NOMO-1 (cell line): ENCODE results near the gene SNCG.
"Not testable (repeated sequence)": the region's sequence is repeated elsewhere in the genome, so short reads cannot be mapped to it uniquely, and the experiment has no call there.

Experiments
- DNase-seq, 2 experiments: peaks; one replicate each; lab custom pipeline; 2025; ENCODE audit not compliant: unreplicated experiment in 2 of 2; lab: John Stamatoyannopoulos, UW

The SNCG gene

DNA sequence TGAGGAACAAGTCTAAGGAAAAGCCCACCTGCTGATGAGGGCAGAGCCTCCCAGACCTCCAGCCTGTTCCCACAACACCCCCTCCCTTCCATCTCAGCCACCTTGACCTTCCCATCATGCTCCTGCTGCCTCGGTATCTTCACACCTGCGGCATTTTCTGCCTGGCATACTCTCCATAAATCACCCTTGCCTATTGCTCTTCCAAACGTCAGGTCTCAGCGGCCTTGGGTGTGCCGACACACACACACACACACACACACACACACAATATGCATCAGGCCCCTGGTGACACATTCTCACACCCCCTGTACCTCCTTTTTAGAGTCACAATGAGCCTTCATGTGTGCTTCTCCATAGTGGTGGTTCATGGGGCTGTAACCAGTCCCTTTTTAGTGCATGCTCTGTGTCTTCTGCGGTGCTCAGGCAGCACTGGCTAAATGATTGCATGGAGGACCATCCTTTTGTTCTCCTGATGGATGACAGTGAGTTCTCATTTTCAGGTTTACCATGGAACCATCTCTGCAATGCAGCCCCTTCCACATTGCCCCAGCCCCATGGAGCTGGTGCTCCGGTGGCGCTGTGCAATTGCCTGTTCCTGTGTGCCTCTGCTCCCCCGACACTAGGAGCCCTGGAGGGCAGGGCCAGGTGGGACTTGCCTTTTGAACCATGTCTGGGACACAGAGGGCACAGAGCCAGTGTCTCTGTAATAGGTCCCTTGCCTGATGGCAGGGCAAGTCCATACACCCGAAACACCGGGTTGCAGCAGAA is 14.4 kb downstream of the SNCG start:
- no peak for DNase-seq

DNA sequence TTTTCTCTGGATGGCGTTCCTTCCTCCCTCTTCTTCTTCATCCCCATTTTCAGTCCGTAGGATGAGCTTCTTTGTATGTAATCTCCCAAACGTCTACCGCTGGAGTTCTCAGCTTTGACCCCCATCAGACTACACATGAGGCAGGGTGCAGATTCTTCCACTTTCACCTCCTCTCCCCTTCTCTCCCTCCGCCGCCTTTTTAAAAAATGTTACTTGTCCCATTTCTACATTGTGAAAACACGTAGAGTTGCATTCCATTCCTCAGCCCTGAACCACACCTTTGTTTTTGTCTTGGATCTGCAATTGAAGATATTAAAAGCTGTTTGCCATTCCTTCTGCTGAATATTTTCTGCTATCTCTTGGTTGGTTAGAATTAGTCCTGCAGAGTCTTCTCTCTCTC is 16.1 kb downstream of the SNCG start:
- DNase-seq = no peak

DNA sequence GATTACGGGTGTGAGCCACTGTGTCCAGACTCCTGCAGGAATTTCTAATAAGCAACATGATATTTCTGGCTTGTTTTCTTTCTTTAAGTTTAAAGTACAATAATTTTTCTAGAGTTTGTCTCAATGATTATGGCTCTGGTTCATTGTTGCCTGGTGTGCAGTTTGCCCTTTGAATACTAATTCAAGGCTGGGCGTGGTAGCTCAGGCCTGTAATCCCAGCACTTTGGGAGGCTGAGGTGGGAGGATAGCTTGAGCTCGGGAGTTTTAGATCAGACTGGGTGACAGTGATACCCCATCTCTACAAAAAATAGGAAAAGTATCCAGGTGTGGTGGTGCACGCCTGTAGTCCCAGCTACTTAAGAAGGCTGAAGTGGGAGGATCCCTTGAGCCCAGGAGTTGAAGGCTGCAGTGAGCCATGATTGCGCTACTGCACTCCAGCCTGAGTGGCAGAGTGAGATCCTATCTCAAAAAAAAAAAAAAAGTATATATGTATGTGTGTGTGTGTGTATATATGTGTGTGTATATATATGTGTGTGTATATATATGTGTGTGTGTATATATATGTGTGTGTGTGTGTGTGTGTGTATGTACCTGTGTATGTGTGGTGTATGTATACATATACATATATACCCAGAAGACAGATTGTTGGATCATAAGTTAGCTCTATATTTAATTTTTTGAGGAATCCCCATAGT is 18.1 kb downstream of the SNCG start:
- no peak for DNase-seq

DNA sequence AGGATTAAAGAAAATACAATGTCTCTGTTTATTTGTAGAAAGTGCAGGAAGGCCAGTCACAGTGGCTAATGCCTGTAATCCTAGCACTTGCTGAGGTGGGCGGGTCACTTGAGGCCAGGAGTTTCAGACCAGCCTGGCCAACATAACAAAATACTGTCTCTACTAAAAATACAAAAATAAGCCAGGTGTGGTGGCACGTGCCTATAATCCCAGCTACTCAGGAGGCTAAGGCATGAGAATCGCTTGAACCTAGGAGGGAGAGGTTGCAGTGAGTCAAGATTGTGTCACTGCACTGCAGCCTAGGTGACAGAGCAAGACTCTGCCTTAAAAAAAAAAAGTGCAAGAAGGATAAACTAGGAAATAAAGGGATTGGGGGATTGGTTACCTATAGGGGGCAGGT is 20.1 kb downstream of the SNCG start:
- DNase-seq = not testable (repeated sequence)

DNA sequence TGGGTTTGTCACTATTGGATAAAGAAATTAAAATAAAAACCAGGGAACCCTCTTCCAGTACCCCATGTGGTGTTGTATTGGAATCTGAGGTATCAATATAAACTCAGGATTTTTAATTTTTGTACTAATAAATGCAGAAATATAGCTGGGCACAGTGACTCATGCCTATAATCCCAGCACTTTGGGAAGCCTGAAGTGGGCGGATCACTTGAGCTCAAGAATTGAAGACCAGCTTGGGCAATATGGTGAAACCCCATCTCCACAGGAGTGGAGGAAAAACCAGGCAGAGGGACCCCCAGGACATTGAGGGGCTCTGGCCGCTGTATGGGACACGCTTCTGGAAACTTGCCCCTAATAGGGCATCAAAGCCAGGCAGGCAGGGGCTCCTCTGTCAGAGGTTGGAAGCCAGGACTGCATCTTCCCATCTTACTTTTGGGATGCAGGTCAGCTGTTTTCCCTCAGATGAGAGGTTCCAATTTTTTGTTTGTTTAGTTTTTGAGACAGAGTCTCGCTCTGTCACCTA is 21.0 kb downstream of the SNCG start:
- DNase-seq = no peak

DNA sequence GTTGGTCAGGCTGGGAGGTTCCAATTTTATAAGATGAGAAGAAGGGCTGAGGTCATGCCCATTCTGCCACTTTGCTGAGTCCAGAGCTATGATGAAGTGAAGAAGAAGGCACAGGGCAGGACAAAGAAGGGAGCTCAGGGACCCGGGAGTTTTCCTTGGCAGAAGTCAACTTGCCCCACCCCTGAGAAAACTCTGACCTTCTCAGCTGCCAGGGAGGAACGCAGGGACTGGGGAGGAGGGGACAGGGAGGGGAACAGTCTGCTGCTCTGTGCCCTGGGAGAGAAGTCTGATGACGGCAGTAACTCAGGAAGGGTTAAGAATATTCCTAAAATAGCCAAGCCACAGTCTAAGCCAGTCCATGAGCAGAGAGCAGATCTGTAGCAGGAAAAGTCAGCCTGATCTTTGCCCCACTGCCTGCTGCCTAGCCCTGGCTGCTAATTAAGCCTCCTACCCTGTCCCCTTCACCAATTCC is 21.6 kb downstream of the SNCG start:
- no peak for DNase-seq

DNA sequence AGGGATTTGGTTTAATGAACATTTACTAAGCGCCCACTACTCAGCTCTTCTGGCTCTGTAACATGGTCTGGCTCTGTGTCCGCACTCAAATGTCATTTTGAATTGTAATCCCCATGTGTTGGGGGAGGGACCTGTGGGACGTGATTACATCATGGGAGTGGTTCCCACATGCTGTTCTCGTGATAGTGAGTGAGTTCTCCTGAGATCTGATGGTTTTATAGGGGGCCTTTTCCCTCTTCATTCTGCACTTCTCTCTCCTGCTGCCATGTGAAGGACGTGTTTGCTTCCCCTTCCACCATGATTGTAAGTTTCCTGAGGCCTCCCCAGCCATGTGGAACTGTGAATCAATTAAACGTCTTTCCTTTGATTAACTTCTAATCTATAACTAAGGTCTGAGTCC is 22.6 kb downstream of the SNCG start:
- not testable (repeated sequence) for DNase-seq

DNA sequence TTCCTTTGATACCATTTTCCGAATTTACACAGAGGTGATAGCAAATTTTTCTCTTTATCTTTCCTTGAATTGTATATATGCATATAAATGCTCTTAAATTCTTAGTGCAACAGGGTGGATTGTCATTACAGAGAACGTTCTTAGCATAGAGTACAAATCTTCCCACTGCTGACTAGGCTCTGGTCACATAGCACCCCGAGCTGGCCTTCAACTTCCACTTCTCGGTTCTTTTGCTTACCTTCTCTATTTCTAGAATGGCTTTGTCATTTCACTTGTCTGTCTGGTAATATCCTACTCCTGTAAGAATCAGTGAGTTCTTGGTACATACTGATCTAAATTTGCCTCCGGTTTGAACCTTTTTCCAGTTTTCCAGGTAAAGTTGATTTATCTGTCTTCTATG is 23.3 kb downstream of the SNCG start:
- peak in 1 of 2 experiments; percentile 3 for DNase-seq

DNA sequence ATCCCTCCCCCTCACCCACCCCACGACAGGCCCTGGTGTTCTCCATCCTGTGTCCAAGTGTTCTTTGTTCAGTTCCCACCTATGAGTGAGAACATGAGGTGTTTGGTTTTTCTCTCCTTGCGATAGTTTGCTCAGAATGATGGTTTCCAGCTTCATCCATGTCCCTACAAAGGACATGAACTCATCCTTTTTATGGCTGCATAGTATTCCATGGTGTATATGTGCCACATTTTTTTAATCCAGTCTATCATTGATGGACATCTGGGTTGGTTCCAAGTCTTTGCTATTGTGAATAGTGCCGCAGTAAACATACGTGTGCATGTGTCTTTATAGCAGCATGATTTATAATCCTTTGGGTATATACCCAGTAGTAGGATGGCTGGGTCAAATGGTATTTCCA is 26.1 kb downstream of the SNCG start:
- DNase-seq = not testable (repeated sequence)

DNA sequence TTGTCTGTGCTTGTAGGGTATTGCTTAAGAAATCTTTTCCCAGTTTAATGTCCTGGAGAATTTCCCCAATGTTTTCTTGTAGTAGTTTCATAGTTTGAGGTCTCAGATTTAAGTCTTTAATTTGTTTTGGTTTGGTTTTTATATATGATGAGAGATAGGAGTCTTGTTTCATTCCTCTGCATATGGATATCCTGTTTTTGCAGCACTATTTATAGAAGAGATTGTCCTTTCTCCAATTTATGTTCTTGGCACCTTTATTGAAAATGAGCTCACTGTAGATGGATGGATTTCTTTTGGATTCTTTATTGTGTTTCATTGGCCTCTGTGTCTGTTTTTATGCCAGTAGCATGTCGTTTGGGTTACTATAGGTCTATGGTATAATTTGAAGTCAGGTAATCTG is 30.1 kb downstream of the SNCG start:
- no peak for DNase-seq

DNA sequence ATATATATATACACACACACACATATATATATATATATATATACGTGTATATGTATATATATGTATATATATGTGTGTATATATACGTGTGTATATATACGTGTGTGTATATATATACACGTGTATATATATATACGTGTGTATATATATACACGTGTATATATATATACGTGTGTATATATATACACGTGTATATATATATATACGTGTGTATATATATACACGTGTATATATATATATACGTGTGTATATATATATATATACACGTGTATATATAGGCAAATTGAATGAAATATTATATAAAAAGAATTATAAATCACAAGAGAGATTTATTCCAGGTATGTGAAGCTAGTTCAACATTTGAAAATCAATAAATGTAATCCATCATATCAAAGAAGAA is 33.0 kb downstream of the SNCG start:
- not testable (repeated sequence) for DNase-seq

DNA sequence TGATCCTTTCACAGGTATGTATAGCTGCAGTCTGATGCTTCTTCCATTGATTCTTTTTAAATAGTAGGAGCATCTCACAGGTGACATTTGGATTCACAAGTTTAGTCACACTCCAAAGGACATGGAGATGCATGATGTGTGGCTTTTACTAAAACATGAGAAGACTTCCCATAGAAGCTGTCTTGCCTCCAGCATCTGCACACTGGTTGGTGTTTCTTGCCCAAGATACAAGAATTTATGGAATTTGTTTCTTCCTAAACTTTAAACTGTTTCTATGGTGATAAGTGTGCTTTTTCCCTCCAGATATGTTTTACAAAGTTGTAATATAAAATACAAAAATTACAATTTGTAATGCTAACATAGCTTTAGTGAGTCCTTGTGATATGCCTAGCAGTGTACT is 34.1 kb downstream of the SNCG start:
- no peak for DNase-seq

DNA sequence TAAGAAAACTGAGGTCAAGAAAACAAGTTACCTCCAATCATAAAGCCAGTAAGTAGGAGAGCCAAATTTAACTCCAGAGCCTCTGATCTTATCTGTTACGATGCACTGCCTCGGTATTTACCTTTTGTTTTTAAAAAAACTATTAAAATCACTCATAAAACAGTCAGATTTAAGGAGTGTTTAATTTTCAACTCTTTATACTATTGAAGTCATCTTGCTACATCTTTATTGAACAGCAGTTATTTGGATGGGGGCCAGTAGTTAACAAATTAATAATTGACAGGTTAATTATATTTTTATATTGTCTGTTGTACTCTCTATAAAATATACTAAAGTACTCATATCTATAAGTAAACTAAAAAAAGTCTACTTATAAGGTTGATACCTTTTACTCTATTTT is 34.5 kb downstream of the SNCG start:
- DNase-seq = no peak

DNA sequence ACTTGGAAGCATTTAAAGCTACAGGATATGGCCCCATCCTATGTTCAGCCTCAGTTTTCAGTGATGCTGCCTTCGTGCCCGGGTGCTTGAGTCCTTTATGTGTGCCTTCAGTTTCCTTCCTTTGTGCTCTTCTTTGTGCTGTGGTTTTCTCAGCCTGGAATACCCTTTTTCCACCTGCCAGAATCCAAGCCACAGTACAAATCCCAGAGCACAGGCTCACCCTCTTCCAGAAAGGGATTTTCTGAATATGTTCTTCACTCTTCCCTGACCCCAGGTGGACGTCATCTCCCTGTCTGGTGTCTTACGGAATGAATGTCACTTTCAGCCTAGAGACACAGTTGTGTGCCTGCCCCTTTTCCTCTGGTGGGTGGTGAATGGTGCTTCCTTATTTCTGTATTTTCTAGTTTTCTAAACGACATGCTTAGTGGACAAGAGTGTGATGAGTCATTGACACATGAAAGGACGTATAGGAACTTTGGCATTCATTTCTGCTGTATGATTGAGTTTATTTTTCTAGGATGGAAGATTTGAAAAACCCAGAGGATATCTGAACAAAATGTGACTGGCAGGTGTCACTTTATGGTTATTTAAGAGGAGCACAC is 41.5 kb downstream of the SNCG start:
- peak; percentile 59 to 62 for DNase-seq

DNA sequence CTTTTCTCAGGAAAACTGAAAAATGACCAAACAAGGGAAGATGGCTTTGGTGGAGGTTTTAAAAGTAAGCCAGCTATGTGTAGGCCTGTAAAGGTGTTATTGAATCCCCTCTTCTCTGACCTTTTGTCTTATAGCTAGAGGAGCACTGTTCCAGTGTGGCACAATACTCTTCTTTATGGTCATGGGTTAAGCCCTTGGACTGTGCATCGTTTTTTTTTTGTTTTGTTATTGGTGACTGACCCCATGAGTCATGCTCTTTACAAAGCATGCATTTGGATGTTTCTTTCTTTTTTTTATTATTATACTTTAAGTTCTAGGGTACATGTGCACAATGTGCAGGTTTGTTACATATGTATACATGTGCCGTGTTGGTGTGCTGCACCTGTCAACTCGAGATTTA is 42.1 kb downstream of the SNCG start:
- no peak for DNase-seq

DNA sequence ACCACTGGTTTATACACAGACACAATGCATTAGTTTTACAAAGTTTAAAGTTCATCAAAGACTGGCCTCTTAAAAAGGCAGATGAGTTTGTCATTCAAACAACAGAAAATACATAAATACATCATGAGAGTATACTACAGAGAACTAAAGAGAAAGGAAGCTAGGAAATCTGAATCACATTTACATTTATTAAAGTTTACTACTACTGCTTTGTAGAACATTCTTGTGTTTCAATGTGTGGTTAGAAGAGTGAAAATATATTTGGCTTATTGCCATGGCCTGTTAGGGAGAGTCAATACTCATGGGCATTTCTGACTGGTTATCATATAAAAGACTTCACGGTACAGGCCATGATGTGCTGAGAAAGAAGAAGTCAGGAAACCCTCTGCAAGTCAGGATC is 48.7 kb downstream of the SNCG start:
- not testable (repeated sequence) for DNase-seq

DNA sequence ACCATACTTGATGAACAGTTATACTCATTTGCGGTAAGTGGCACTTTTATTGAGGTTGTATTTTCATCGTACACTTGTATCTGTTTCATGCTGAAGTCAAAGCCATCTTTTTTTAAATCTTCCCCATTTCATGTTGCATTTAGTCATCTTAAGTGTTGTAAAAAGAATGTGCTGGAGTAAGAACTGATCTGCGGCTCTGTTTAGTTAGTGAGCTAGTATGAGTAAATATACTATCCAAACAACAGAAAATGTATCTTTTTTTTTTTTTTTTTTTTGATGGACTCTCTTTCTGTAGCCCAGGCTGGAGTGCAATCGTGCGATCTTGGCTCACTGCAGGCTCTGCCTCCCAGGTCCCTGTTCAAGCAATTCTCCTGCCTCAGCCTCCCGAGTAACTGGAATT is 49.3 kb downstream of the SNCG start:
- not testable (repeated sequence) for DNase-seq

DNA sequence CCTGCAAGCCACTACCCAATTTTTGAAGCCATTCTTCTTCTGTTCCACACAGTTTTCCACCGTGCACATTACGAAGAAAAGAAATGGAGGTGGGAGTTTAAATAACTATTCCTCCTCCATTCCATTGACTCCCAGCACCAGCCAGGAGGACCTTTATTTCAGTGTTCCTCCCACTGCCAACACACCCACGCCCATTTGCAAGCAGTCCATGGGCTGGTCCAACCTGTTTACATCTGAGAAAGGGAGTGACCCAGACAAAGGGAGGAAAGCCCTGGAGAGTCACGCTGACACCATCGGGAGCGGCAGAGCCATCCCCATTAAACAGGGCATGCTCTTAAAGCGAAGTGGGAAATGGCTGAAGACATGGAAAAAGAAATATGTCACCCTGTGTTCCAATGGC is 49.9 kb downstream of the SNCG start:
- DNase-seq = not testable (repeated sequence)

DNA sequence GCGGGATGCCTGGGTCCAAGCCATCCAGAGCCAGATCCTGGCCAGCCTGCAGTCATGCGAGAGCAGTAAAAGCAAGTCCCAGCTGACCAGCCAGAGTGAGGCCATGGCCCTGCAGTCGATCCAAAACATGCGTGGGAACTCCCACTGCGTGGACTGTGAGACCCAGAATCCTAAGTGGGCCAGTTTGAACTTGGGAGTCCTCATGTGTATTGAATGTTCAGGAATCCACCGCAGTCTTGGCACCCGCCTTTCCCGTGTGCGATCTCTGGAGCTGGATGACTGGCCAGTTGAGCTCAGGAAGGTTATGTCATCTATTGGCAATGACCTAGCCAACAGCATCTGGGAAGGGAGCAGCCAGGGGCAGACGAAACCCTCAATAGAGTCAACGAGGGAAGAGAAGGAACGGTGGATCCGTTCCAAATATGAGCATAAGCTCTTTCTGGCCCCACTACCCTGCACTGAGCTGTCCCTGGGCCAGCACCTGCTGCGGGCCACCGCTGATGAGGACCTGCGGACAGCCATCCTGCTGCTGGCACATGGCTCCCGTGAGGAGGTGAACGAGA is 50.8 kb downstream of the SNCG start:
- not testable (repeated sequence) for DNase-seq
